ENCODE data around the gene RIMKLA. TPM values are rescaled to one million over a fixed set of nuclear protein-coding genes. Genes with fewer than 3 reads are reported as not detected.

Gene RIMKLA
- total and polyA plus RNA-seq, 2 experiments from 2014 or later, result 4.1 to 6.6 TPM

GRCh38 chr1:42333662-42334239, 46.8 kb upstream of the RIMKLA start:
- Mint-ChIP-seq H3K36me3 (ENCODE audit: low read depth) (no peaks in the 10 kb centered on the region; the same call in 2 of the 3 replicates), H3K27me3 (ENCODE audit: insufficient read depth, low read depth, poor library complexity) (peaks cover 13% of the 10 kb centered on the region), H3K27ac (peak overlapping the region; percentile 96), H3K9me3 (no peaks in the 10 kb centered on the region; the same call in 2 of the 3 replicates), H3K4me1 (peaks cover 44% of the 10 kb centered on the region), H3K4me3 (peak overlapping the region; percentile 95)
- Histone ChIP-seq H3K4me2 (peak overlapping the region; percentile 86), H3K27me3 (ENCODE audit: insufficient read depth) (no peaks in the 10 kb centered on the region), H2AFZ (no peak overlapping the region), H3F3A (replicated peaks; ENCODE audit: low read depth) (no peaks in the 10 kb centered on the region), H4K20me1 (replicated peaks; ENCODE audit: insufficient read depth) (peaks cover 41% of the 10 kb centered on the region), H3K4me3 (peak overlapping the region; percentile 69), H3K4me1 (ENCODE audit: insufficient read depth) (peaks cover 21% of the 10 kb centered on the region), H3K79me2 (replicated peaks; ENCODE audit: insufficient read depth) (peaks cover 58% of the 10 kb centered on the region), H3K9me2 (ENCODE audit: insufficient read depth) (no peaks in the 10 kb centered on the region), H3K27ac (ENCODE audit: low read depth) (peak overlapping the region; percentile 98), H3K36me3 (ENCODE audit: insufficient read depth) (no peaks in the 10 kb centered on the region)
- DNase-seq (ENCODE audit: low spot score) (no peak), ATAC-seq (no peak)
- no peak for TF ChIP-seq REST (IDR thresholded peaks at IDR 0.05; ENCODE audit: unreplicated experiment)
- TF ChIP-seq ETS1 (IDR thresholded peaks at IDR 0.05), result no peak
- TF ChIP-seq ZNF331 (CRISPR knock-in tag; IDR thresholded peaks at IDR 0.05; ENCODE audit: low read depth), result no peak
- TF ChIP-seq JUNB (IDR thresholded peaks at IDR 0.05; ENCODE audit: unreplicated experiment), result no peak
- TF ChIP-seq NANOG (IDR thresholded peaks at IDR 0.05; ENCODE audit: borderline replicate concordance), result no peak
- no peak for TF ChIP-seq CTCF (conservative IDR thresholded peaks at IDR 0.05; ENCODE audit: low read depth in 2 of 2)
- no peak for TF ChIP-seq POLR2AphosphoS5 (IDR thresholded peaks at IDR 0.05; ENCODE audit: low read depth)
- no peak for TF ChIP-seq EZH2phosphoT487 (IDR thresholded peaks at IDR 0.05; ENCODE audit: unreplicated experiment)
- no peak for TF ChIP-seq CREB1 (CRISPR knock-in tag; IDR thresholded peaks at IDR 0.05; ENCODE audit: low read depth)
- no peak for TF ChIP-seq ZNF114 (CRISPR knock-in tag; IDR thresholded peaks at IDR 0.05)

Data from GM23338 (cell line).